Memory B cell (primary cell): ENCODE data around the gene ANKRD6.

ENCODE experiments used
- ATAC-seq: fragments of 150-1000 bp; cut with Tn5 transposase; 2 replicates; pipeline ENCODE4 v1.10.0; 2021; ENCODE audit warnings: low read depth, mild to moderate bottlenecking, moderate library complexity
- DNase-seq, 2 donors: peaks; one replicate each; pipeline ENCODE4 v3.0.0; 2022; ENCODE audit warnings: low spot score in 2 of 2
- H3K27ac Mint-ChIP-seq: one replicate; pipeline ENCODE4 v1.8.0; 2022; ENCODE audit warnings: mild to moderate bottlenecking, moderate library complexity, mixed read lengths
- H3K27me3 Mint-ChIP-seq: one replicate; pipeline ENCODE4 v1.8.0; 2022; ENCODE audit warnings: mixed read lengths
- H3K36me3 Mint-ChIP-seq: one replicate; pipeline ENCODE4 v1.8.0; 2022; ENCODE audit warnings: mild to moderate bottlenecking, mixed read lengths
- H3K4me1 Mint-ChIP-seq: one replicate; pipeline ENCODE4 v1.8.0; 2022; ENCODE audit warnings: mixed read lengths
- H3K4me3 Mint-ChIP-seq: one replicate; pipeline ENCODE4 v1.8.0; 2022; ENCODE audit warnings: mild to moderate bottlenecking, moderate library complexity, mixed read lengths
- H3K9me3 Mint-ChIP-seq: one replicate; pipeline ENCODE4 v1.8.0; 2022; ENCODE audit warnings: mixed read lengths

The ANKRD6 gene

GRCh38 chr6:89679215-89680120 is 246.5 kb downstream of the ANKRD6 start:
- no peaks in the 10 kb centered on the region for H3K27me3 Mint-ChIP-seq
- ATAC-seq (no peak), DNase-seq (no peak)
- no peaks in the 10 kb centered on the region for H3K9me3 Mint-ChIP-seq
- H3K36me3 Mint-ChIP-seq: peaks cover 38% of the 10 kb centered on the region
- H3K4me3 Mint-ChIP-seq: no peak overlapping the region
- H3K4me1 Mint-ChIP-seq: no peaks in the 10 kb centered on the region
- H3K27ac Mint-ChIP-seq: no peak overlapping the region

GRCh38 chr6:89680150-89680549 is 247.2 kb downstream of the ANKRD6 start:
- no peaks in the 10 kb centered on the region for H3K4me1 Mint-ChIP-seq
- H3K27me3 Mint-ChIP-seq: no peaks in the 10 kb centered on the region
- H3K36me3 Mint-ChIP-seq: peaks cover 37% of the 10 kb centered on the region
- ATAC-seq (no peak), DNase-seq (no peak)
- no peak overlapping the region for H3K4me3 Mint-ChIP-seq
- H3K27ac Mint-ChIP-seq: no peak overlapping the region
- H3K9me3 Mint-ChIP-seq: no peaks in the 10 kb centered on the region

DNA sequence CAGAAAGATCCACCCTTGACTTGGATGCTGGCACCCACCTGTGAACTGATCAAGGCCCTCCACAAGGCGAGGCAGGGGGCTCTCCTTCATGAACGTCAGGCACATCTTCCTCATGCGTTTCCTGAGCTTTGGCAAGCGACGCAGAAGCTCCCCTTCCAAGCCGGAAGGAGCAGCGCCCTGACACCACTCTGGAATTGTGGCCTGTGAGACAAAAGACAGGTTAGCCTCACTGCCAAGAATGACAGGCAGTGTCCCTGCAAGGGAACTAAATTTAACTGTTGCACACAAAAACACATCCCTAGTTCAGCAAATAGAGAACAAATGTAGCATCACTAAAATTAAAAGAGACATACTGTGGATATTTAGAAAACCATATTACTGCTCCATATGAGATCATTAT is 247.6 kb downstream of the ANKRD6 start:
- DNase-seq (no peak), ATAC-seq (no peak)
- H3K27ac Mint-ChIP-seq: no peak overlapping the region
- peaks cover 37% of the 10 kb centered on the region for H3K36me3 Mint-ChIP-seq
- H3K27me3 Mint-ChIP-seq: no peaks in the 10 kb centered on the region
- H3K4me1 Mint-ChIP-seq: no peaks in the 10 kb centered on the region
- no peak overlapping the region for H3K4me3 Mint-ChIP-seq
- no peaks in the 10 kb centered on the region for H3K9me3 Mint-ChIP-seq

DNA sequence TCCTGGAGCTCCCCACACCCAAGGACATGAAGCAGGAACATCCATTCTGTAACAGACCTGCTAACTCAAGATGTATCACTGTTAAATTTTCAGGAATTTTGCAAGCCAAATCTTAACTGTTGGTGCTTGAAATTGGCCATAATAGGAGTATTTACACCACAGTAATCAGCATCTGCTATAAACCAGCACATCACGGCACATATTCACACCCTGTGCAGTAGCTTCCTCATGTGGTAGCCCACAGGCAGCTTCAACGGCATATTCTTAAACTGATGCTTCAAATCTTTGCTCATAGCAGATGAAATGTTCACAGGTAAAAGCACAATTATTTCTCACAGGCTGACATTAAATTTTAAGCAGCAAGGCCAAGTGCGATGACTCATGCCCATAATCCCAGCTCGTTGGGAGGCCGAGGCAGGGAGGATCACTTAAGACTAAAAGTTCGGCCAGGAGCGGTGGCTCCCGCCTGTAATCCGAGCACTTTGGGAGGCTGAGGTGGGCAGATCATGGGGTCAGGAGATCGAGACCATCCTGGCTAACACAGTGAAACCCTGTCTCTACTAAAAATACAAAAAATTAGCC is 249.1 kb downstream of the ANKRD6 start:
- no peak for DNase-seq
- no peak for ATAC-seq
- Mint-ChIP-seq H3K4me1 (no peaks in the 10 kb centered on the region), H3K9me3 (no peaks in the 10 kb centered on the region), H3K36me3 (peaks cover 34% of the 10 kb centered on the region), H3K27me3 (no peaks in the 10 kb centered on the region), H3K27ac (no peak overlapping the region), H3K4me3 (no peak overlapping the region)

- H3K36me3 Mint-ChIP-seq: peaks cover 36% of the 10 kb centered on the region
- no peak for DNase-seq
- H3K4me1 Mint-ChIP-seq: no peaks in the 10 kb centered on the region
- H3K27me3 Mint-ChIP-seq: no peaks in the 10 kb centered on the region
- H3K27ac Mint-ChIP-seq: no peak overlapping the region
- H3K9me3 Mint-ChIP-seq: no peaks in the 10 kb centered on the region
- no peak for ATAC-seq
- H3K4me3 Mint-ChIP-seq: no peak overlapping the region
Measured at GRCh38 chr6:89682991-89683390, 250.0 kb downstream of the ANKRD6 start.
